HUES6 (cell line): ENCODE measurements around the gene MEF2D.

Experiments
- H3K27ac ChIP-seq: 2 replicates; pipeline ENCODE4 v1.7.0; 2013; ENCODE audit warnings: low read depth, mild to moderate bottlenecking, low read length, inconsistent platforms
- H3K27me3 ChIP-seq: 2 replicates; pipeline ENCODE4 v1.6.1; 2013; ENCODE audit warnings: low read length; ENCODE audit not compliant: control insufficient read depth, insufficient read depth
- H3K36me3 ChIP-seq: 2 replicates; pipeline ENCODE4 v1.6.1; 2013; ENCODE audit warnings: low read length; ENCODE audit not compliant: control insufficient read depth, insufficient read depth
- H3K4me1 ChIP-seq: 2 replicates; pipeline ENCODE4 v1.6.1; 2013; ENCODE audit warnings: low read length; ENCODE audit not compliant: control insufficient read depth, insufficient read depth
- H3K4me3 ChIP-seq: 2 replicates; pipeline ENCODE4 v1.5.1; 2013; ENCODE audit warnings: low read depth, low read length
- H3K9ac ChIP-seq: one replicate; pipeline ENCODE4 v1.6.1; 2013; ENCODE audit warnings: mild to moderate bottlenecking, low read length
- H3K9me3 ChIP-seq: 2 replicates; pipeline ENCODE4 v1.6.1; 2013; ENCODE audit warnings: low read depth, low read length; ENCODE audit not compliant: control insufficient read depth, insufficient read depth

Gene MEF2D

GRCh38 chr1:156525071-156525501 lies 24.5 kb upstream of the MEF2D start:
- Histone ChIP-seq H3K36me3 (peaks cover 44% of the 10 kb centered on the region), H3K9ac (no peak overlapping the region), H3K9me3 (no peaks in the 10 kb centered on the region), H3K4me1 (peaks cover 17% of the 10 kb centered on the region), H3K4me3 (no peak overlapping the region), H3K27ac (no peak overlapping the region), H3K27me3 (no peaks in the 10 kb centered on the region)

- Histone ChIP-seq H3K27me3 (no peaks in the 10 kb centered on the region), H3K9ac (no peak overlapping the region), H3K9me3 (no peaks in the 10 kb centered on the region), H3K27ac (no peak overlapping the region), H3K36me3 (peaks cover 38% of the 10 kb centered on the region), H3K4me1 (peaks cover 17% of the 10 kb centered on the region), H3K4me3 (no peak overlapping the region)
Measured at GRCh38 chr1:156524481-156524869, 23.9 kb upstream of the MEF2D start.

- Histone ChIP-seq H3K4me3 (no peak overlapping the region), H3K36me3 (peaks cover 33% of the 10 kb centered on the region), H3K9ac (no peak overlapping the region), H3K4me1 (peaks cover 17% of the 10 kb centered on the region), H3K27ac (no peak overlapping the region), H3K9me3 (no peaks in the 10 kb centered on the region), H3K27me3 (no peaks in the 10 kb centered on the region)
Measured at GRCh38 chr1:156523801-156524480, 23.4 kb upstream of the MEF2D start.

- Histone ChIP-seq H3K9me3 (no peaks in the 10 kb centered on the region), H3K4me1 (peaks cover 17% of the 10 kb centered on the region), H3K36me3 (peaks cover 19% of the 10 kb centered on the region), H3K9ac (no peak overlapping the region), H3K27ac (no peak overlapping the region), H3K27me3 (no peaks in the 10 kb centered on the region), H3K4me3 (no peak overlapping the region)
Measured at GRCh38 chr1:156522443-156522970, 21.9 kb upstream of the MEF2D start.

- Histone ChIP-seq H3K4me1 (no peaks in the 10 kb centered on the region), H3K27me3 (no peaks in the 10 kb centered on the region), H3K36me3 (no peaks in the 10 kb centered on the region), H3K27ac (no peak overlapping the region), H3K9ac (no peak overlapping the region), H3K4me3 (no peak overlapping the region), H3K9me3 (no peaks in the 10 kb centered on the region)
Measured at GRCh38 chr1:156517748-156518147, 17.2 kb upstream of the MEF2D start.

GRCh38 chr1:156516821-156517220 lies 16.2 kb upstream of the MEF2D start:
- Histone ChIP-seq H3K9me3 (no peaks in the 10 kb centered on the region), H3K36me3 (no peaks in the 10 kb centered on the region), H3K4me1 (no peaks in the 10 kb centered on the region), H3K27ac (no peak overlapping the region), H3K27me3 (no peaks in the 10 kb centered on the region), H3K4me3 (no peak overlapping the region), H3K9ac (no peak overlapping the region)

GRCh38 chr1:156515956-156516355 lies 15.4 kb upstream of the MEF2D start:
- H3K9me3 ChIP-seq, result no peaks in the 10 kb centered on the region
- H3K4me1 ChIP-seq, result no peaks in the 10 kb centered on the region

GRCh38 chr1:156513185-156513584 lies 12.6 kb upstream of the MEF2D start:
- peaks cover 8% of the 10 kb centered on the region; the same call in 1 of the 2 replicates for H3K27me3 ChIP-seq
- H3K4me1 ChIP-seq, result peaks cover 8% of the 10 kb centered on the region; the same call in 1 of the 2 replicates
- no peaks in the 10 kb centered on the region for H3K9me3 ChIP-seq
- no peak overlapping the region for H3K9ac ChIP-seq
- no peak overlapping the region for H3K27ac ChIP-seq
- no peaks in the 10 kb centered on the region for H3K36me3 ChIP-seq
- H3K4me3 ChIP-seq, result no peak overlapping the region

More at GRCh38 chr1:156515956-156516355, 15.4 kb upstream of the MEF2D start:
- Histone ChIP-seq H3K9ac (no peak overlapping the region), H3K27ac (no peak overlapping the region), H3K36me3 (no peaks in the 10 kb centered on the region), H3K4me3 (no peak overlapping the region), H3K27me3 (no peaks in the 10 kb centered on the region)

- H3K4me1 ChIP-seq, result peaks cover 8% of the 10 kb centered on the region; the same call in 1 of the 2 replicates
- no peak overlapping the region for H3K27ac ChIP-seq
- no peaks in the 10 kb centered on the region for H3K9me3 ChIP-seq
- no peak overlapping the region for H3K9ac ChIP-seq
- no peak overlapping the region for H3K4me3 ChIP-seq
- no peaks in the 10 kb centered on the region for H3K36me3 ChIP-seq
- peaks cover 8% of the 10 kb centered on the region; the same call in 1 of the 2 replicates for H3K27me3 ChIP-seq
Measured at GRCh38 chr1:156511644-156512043, 11.1 kb upstream of the MEF2D start.

GRCh38 chr1:156510709-156511108 lies 10.1 kb upstream of the MEF2D start:
- Histone ChIP-seq H3K27me3 (peaks cover 8% of the 10 kb centered on the region; the same call in 1 of the 2 replicates), H3K4me1 (peaks cover 8% of the 10 kb centered on the region; the same call in 1 of the 2 replicates), H3K27ac (no peak overlapping the region), H3K36me3 (no peaks in the 10 kb centered on the region), H3K4me3 (no peak overlapping the region), H3K9ac (no peak overlapping the region), H3K9me3 (no peaks in the 10 kb centered on the region)

- Histone ChIP-seq H3K36me3 (no peaks in the 10 kb centered on the region), H3K9me3 (no peaks in the 10 kb centered on the region), H3K27ac (no peak overlapping the region), H3K4me3 (no peak overlapping the region), H3K27me3 (peaks cover 8% of the 10 kb centered on the region; the same call in 1 of the 2 replicates), H3K4me1 (peaks cover 11% of the 10 kb centered on the region), H3K9ac (no peak overlapping the region)
Measured at GRCh38 chr1:156509424-156510034, 9.0 kb upstream of the MEF2D start.
